ENCODE measurements around the gene CDKL4. TPM values are rescaled to one million over a fixed set of nuclear protein-coding genes. Genes with fewer than 3 reads are reported as not detected.
"Not testable (repeated sequence)": the region's sequence is repeated elsewhere in the genome, so short reads cannot be mapped to it uniquely, and the experiment has no call there.

The CDKL4 gene
- total RNA-seq, 1 donor from 2014 or later = 0.64 TPM

GRCh38 chr2:39179974-39180960, 63.5 kb downstream of the CDKL4 start:
- DNase-seq (ENCODE audit: low read depth in 2 of 2) = no peak

GRCh38 chr2:39178756-39179155, 65.0 kb downstream of the CDKL4 start:
- DNase-seq (ENCODE audit: low read depth in 2 of 2) = no peak

GRCh38 chr2:39176997-39177396, 66.8 kb downstream of the CDKL4 start:
- DNase-seq (ENCODE audit: low read depth in 2 of 2) = no peak

DNA sequence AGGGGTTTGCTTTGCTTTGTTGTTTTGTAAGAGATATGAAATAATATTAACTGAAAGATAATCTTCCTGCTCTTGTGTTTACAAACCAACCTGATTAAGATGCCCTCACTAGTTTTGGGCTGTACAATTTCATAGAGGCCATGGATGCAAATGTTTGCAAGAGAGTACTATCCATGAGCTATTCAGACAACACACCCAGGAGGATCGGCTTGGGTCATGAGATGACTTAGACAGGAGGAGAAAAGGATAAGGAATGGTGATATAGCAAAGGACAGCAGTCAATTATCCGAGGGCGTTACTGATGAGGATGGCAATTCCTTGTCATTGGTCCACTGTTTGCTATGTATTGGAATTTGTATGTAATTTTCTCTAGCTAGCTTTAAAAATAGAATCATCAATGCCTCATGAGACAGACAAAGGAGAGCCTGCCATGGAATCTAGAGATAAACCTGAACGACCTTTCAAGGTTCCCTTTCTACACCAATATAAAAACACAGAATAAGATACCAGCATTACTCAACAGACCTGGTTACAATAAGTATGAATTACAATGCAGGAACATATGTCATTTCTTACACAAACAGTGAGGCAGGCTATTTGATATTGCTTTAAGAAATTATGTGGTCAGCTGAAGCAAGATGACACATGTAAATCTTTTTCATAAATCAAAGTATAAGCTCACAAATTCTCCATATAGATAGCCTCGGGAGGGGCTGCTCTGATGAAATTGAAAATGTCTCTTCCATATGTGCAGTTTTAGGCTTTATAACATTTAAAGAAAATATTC, 68.6 kb downstream of the CDKL4 start:
- no peak for DNase-seq (ENCODE audit: low read depth in 2 of 2)

GRCh38 chr2:39174022-39174421, 69.7 kb downstream of the CDKL4 start:
- DNase-seq (ENCODE audit: low read depth in 2 of 2) = no peak

GRCh38 chr2:39172047-39172706, 71.6 kb downstream of the CDKL4 start:
- not testable (repeated sequence) for DNase-seq (ENCODE audit: low read depth in 2 of 2)

DNA sequence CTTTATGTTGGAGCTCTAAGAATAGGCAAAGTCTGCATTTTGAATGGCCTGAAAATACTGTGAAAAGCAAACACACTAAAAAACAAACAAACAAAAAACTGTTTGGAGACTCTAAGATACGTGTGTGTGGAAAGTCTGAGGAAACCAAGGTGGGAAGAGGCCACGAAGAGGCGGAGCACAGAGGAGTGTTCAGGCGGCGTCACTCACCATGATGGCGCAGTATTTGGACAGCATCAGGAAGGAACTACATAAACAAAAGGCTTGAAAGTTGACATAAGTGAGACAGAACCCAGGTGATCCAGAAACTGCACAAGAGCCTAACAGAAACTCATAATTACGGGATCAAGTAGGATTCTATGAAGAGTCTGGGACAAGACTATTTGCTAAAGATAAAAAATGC, 72.1 kb downstream of the CDKL4 start:
- DNase-seq (ENCODE audit: low read depth in 2 of 2) = no peak

DNA sequence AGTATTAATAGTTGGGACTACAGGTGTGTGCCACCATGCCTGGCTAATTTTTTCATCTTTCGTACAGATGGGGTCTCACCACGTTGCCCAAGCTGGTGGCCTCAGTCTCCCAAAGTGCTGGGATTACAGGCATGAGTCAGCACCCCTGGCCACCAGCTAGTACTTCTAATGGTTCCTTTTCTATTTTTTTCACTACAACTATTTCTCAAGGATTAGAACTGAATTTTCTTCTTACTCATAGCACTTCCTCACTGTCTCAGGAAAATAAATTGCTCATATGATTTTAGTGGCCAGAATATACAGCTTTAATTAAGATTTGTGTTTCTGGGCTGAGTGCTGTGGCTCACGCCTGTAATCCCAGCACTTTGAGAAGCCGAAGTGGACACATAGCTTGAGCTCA, 79.7 kb downstream of the CDKL4 start:
- DNase-seq (ENCODE audit: low read depth in 2 of 2) = no peak

DNA sequence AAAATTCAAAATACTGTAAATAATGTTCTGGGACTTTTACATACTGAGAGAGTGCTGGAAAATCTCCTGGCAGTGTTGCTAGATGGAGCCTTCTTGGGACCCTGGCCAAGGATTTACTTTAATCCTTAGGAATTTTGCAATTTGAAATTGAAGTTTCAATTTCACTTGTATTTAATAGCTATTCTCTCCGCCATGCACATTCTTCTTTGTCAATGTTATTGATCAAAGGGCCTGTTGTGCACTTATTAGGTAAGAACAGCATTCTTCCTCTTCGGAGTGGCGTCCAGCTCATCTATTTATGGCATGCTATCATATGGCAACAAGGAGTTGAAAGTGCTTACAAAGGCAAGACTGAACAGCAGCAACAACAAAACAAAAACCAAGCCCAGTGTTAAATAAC, 82.8 kb downstream of the CDKL4 start:
- DNase-seq (ENCODE audit: low read depth in 2 of 2) = no peak

DNA sequence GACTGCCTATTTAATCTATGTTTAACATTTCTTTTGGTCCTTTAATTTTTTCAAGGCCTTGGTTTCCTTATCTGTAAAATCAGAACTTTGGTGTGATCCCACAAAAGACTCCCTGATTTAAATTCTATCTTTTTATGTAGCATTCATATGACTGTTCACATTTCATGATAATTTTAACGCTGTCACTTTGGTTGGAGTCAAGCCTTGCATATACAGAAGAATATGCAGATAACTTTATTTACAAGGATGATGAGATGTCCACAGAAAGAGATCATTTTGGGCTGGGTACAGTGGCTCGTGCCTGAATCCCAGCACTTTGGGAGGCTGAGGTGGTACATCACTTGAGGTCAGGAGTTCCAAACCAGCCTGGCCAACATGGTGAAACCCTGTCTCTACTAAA, 84.5 kb downstream of the CDKL4 start:
- DNase-seq (ENCODE audit: low read depth in 2 of 2) = no peak

DNA sequence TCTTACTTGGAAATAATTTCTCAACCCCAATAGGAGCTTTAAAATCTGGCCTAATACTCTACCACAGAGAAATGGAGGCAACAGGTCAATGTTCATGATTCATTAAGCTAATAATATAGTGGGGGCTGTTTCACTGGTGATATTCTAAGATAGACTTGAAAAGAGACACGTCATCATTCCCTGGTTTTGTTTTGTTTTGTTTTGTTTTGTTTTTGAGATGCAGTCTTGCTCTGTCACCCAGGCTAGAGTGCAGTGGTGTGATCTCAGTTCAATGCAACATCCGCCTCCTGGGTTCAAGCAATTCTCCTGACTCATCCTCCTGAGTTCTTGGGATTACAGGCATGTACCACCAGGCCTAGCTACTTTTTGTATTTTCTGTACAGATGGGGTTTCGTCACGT, 85.4 kb downstream of the CDKL4 start:
- no peak for DNase-seq (ENCODE audit: low read depth in 2 of 2)

DNA sequence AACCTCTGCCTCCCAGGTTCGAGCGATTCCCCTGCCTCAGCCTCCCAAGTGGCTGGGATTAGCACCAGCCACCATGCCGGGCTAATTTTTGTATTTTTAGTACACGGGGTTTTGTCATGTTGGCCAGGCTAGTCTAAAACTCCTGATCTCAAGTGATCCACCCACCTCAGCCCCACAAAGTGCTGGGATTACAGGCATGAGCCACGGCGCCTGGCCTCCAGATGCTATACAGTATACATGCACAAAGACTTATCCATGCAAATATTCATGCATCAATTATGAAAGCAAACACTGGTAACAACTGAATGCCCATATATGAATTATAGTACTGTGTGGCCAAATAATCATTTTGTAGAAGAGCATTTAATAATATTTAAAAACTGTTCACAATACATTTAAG, 86.9 kb downstream of the CDKL4 start:
- no peak for DNase-seq (ENCODE audit: low read depth in 2 of 2)

DNA sequence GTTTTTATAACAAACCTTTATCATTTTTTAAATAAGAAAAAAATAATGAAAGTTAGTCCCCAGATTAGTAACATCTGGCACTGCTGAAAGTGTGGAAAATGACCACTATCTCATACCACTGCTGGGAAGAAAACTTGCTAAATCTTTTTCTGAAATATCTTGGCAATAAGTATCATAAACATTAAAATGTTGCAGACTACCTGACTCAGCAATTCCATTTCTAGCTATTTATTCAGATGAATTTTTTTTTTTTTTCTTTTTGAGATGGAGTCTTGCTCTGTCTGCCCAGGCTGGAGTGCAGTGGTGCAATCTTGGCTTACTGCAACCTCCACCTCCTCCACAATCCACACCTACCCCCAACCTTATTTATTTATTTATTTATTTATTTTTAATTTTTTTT, 87.7 kb downstream of the CDKL4 start:
- no peak for DNase-seq (ENCODE audit: low read depth in 2 of 2)

- DNase-seq (ENCODE audit: low read depth in 2 of 2) = not testable (repeated sequence)
Measured at GRCh38 chr2:39155573-39155972, 88.2 kb downstream of the CDKL4 start.

DNA sequence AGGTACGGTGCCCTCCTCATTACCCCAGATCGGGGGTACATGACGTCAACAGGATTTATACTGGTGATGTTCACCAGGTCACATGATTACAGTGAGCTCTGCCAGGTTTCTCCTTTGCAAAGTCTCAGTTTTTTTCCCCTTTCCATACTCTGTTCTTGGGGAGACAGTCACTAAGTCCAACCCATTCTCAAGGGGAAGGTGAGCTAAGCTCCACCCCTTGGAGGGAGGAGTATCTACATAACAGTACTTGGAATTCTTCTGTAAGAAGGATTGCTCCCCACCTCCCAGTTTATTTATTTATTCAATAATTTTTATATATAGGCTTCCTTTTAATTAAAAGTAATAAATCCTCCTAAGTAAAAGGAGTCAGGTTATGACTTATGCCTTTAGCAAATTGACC, 88.8 kb downstream of the CDKL4 start:
- DNase-seq (ENCODE audit: low read depth in 2 of 2) = no peak

DNA sequence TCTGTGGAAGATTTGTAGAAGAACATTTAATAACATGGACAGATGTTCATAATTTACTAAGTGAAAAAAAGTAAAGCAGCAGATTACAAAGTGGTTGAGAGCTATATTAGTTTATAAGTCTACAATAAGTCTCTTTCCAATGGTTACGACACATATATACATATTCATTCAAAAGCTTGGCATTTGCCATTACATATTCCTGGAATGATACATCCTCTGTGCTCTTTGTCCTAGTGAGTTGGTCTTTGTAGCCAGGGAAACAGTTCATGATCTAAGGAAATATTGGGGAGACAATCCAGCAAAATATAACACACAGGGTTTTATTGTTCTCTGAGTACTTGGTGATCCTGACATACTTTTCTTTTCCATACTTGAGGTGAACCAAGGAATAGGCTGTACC, 90.5 kb downstream of the CDKL4 start:
- no peak for DNase-seq (ENCODE audit: low read depth in 2 of 2)

- no peak for DNase-seq (ENCODE audit: low read depth in 2 of 2)
Measured at GRCh38 chr2:39152504-39152903, 91.3 kb downstream of the CDKL4 start.

DNA sequence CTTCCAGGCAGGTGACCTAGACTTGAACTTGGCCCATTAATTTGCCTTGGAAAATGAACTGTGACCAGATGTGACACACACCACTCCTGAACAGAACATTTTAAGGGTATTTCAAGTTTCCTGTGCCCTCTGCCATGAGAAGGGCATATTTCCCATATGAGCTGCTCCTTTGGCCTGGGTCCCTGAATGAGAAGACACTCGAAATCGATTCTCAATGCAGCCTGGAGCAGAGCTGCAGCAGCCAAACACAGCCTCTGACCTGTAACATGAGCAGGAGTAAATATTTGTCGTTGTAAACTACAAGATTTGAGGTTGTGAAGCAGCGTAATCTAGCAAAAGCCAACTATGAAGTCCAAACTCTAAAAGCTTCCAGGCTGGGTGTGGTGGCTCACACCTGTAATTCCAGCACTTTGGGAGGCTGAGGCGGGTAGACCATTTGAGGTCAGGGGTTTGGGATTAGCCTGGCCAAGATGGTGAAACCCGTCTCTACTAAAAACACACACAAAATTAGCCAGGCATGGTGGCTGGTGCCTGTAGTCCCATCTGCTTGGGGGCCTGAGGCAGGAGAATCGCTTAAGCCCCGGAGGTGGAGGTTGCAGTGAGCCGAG, 92.8 kb downstream of the CDKL4 start:
- DNase-seq (ENCODE audit: low read depth in 2 of 2) = no peak

GRCh38 chr2:39150102-39150562, 93.6 kb downstream of the CDKL4 start:
- DNase-seq (ENCODE audit: low read depth in 2 of 2) = no peak

DNA sequence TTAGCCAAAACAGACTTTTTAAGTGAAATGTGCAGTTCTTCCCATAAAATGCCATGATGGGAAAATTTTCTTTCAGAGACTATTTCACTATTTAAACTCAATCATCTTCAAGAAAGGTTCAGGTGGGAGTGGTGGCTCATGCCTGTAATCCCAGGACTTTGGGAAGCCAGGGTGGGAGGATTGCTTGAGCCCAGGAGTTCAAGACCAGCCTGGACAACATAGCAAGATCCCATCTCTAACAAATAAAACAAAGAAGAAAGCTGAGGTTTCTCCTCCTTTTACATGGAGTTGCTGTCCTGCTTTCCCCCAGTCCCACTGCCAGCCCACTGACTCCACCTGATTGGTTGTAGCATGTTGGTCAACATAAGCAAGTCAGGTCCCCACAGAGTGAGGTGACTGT, 97.1 kb downstream of the CDKL4 start:
- no peak for DNase-seq (ENCODE audit: low read depth in 2 of 2)

- DNase-seq (ENCODE audit: low read depth in 2 of 2) = no peak
Measured at GRCh38 chr2:39145906-39146421, 97.8 kb downstream of the CDKL4 start.
